ENCODE data around the gene SCAND1. TPM values are rescaled to one million over a fixed set of nuclear protein-coding genes. Genes with fewer than 3 reads are reported as not detected.

SCAND1 gene
- total RNA-seq, 2 donors from 2014 or later, result 63.0 to 192 TPM

- 64 to 76% methylated on average over 9 of the region's 9 CpGs for WGBS, 2 donors
- intact Hi-C loops (cut with DNase I), result no loop called here
Observed at GRCh38 chr20:35975576-35976373, 21.5 kb upstream of the SCAND1 start.

DNA sequence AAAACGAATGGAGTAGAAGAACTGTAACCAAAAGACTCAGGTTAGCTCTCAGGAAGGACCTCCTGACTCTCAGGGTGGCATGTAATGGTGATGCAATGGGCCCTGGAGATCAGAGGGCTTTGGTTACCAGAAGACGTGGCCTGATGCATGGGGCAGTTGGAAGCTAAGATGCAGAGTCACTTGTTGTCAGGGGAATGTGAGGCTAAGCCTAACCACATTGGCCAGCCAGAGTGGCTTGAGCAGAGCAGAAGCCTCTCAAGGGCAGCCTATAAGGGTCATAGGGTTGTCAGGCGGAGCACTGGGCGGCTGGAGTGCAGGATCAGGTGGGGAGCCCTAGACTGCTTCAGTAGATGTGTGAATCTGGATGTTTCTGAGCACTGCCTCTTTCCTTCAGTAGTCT is 20.0 kb upstream of the SCAND1 start:
- DNase-seq (no peak), ATAC-seq (no peak)
- Histone ChIP-seq H3K9me3 (no peaks in the 10 kb centered on the region), H3K27ac (no peak overlapping the region), H3K36me3 (replicated peaks in 1 of 2; ENCODE audit: insufficient read depth in 1 of 2, low read depth in 2 of 2) (no peaks in the 10 kb centered on the region), H3K4me1 (no peaks in the 10 kb centered on the region), H3K4me3 (no peak overlapping the region), H3K27me3 (no peaks in the 10 kb centered on the region)
- TF ChIP-seq POLR2A (IDR thresholded peaks at IDR 0.05) (no peak), CTCF (IDR thresholded peaks at IDR 0.05) (no peak)
- intact Hi-C loops (cut with DNase I), result no loop called here
- 71 to 81% methylated on average over 4 of the region's 4 CpGs for WGBS, 2 donors

More at GRCh38 chr20:35975576-35976373, 21.5 kb upstream of the SCAND1 start:
- H3K4me1 ChIP-seq, result no peaks in the 10 kb centered on the region
- ATAC-seq (no peak), DNase-seq (no peak)
- TF ChIP-seq CTCF (IDR thresholded peaks at IDR 0.05), result no peak
- no peak for TF ChIP-seq POLR2A (IDR thresholded peaks at IDR 0.05)
- H3K27ac ChIP-seq, result no peak overlapping the region
- no peaks in the 10 kb centered on the region for H3K36me3 ChIP-seq (replicated peaks in 1 of 2; ENCODE audit: insufficient read depth in 1 of 2, low read depth in 2 of 2)
- H3K9me3 ChIP-seq, result no peaks in the 10 kb centered on the region
- no peak overlapping the region for H3K4me3 ChIP-seq
- H3K27me3 ChIP-seq, result no peaks in the 10 kb centered on the region

GRCh38 chr20:35972462-35972861 is 18.2 kb upstream of the SCAND1 start:
- intact Hi-C loops (cut with DNase I), result no loop called here
- Histone ChIP-seq H3K4me1 (no peaks in the 10 kb centered on the region), H3K27me3 (no peaks in the 10 kb centered on the region), H3K9me3 (no peaks in the 10 kb centered on the region), H3K36me3 (replicated peaks in 1 of 2; ENCODE audit: insufficient read depth in 1 of 2, low read depth in 2 of 2) (no peaks in the 10 kb centered on the region), H3K27ac (no peak overlapping the region), H3K4me3 (no peak overlapping the region)
- ATAC-seq (no peak), DNase-seq (no peak)
- TF ChIP-seq CTCF (IDR thresholded peaks at IDR 0.05), result no peak
- TF ChIP-seq POLR2A (IDR thresholded peaks at IDR 0.05), result no peak
- WGBS, 2 donors, result 89 to 93% methylated on average over 4 of the region's 4 CpGs

DNA sequence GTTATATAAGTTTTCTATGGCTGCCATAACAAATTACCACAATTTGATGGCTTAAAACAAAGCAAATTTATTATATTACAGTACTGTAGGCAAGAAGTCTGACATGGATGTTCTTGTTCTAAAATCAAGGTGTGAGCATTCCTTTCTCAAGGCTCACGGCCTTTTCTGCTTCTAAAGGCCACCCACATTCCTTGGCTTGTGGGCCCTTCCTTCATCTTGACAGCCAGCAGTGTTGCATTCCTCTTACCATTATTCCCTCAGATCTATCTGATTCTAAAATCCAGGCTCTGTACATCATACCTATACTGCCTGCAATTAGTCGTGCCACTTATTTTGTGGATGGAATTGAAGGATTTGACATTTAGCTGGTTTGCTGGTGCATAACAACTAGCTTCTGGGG is 17.7 kb upstream of the SCAND1 start:
- Histone ChIP-seq H3K4me1 (no peaks in the 10 kb centered on the region), H3K27me3 (no peaks in the 10 kb centered on the region), H3K9me3 (no peaks in the 10 kb centered on the region), H3K4me3 (no peak overlapping the region), H3K36me3 (replicated peaks in 1 of 2; ENCODE audit: insufficient read depth in 1 of 2, low read depth in 2 of 2) (no peaks in the 10 kb centered on the region), H3K27ac (no peak overlapping the region)
- DNase-seq, result no peak
- intact Hi-C loops (cut with DNase I), result no loop called here
- 81 to 97% methylated on average over 2 of the region's 2 CpGs for WGBS, 2 donors
- TF ChIP-seq CTCF (IDR thresholded peaks at IDR 0.05) (no peak), POLR2A (IDR thresholded peaks at IDR 0.05) (no peak)
- ATAC-seq, result no peak

DNA sequence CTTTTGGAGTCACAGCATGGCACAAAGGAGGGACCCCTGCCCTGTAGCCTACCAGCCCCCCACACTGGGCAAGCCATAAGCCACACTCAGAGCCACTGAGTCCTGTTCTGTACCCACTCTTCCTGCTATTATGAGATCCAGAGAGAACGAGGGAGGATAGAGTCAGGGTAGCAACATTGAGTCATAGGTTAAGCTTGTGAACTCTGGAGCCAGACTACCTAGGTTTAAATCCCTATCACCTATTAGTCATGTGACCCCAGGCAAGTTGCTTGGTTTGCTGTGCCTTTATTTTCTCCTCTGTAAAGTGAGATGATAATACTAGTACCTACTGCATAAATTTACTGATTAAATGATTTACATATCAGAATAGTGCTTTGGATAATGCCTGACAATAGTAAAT is 14.6 kb upstream of the SCAND1 start:
- no peak overlapping the region for H3K4me3 ChIP-seq
- H3K27ac ChIP-seq, result no peak overlapping the region
- TF ChIP-seq CTCF (IDR thresholded peaks at IDR 0.05) (no peak), POLR2A (IDR thresholded peaks at IDR 0.05) (no peak)
- ATAC-seq, result no peak
- 71 to 80% methylated on average over 1 of the region's 1 CpG for WGBS, 2 donors
- H3K4me1 ChIP-seq, result no peaks in the 10 kb centered on the region
- DNase-seq, result no peak
- no peaks in the 10 kb centered on the region for H3K36me3 ChIP-seq (replicated peaks in 1 of 2; ENCODE audit: insufficient read depth in 1 of 2, low read depth in 2 of 2)
- intact Hi-C loops (cut with DNase I), result no loop called here
- no peaks in the 10 kb centered on the region for H3K27me3 ChIP-seq
- H3K9me3 ChIP-seq, result no peaks in the 10 kb centered on the region
